Trophoblast cell (in vitro differentiated cells and primary cell): ENCODE measurements around the gene PRKAG1.
A peak's percentile ranks its signal among the peaks of the same experiment; 100 is the strongest.

Experiments
- DNase-seq, 2 donors: peaks; one replicate each; pipeline ENCODE4 v3.0.0-alpha.2; 2016
- H2AFZ ChIP-seq: 2 replicates; pipeline ENCODE4 v1.6.1; 2013; ENCODE audit warnings: low read length, moderate library complexity, mild to moderate bottlenecking; ENCODE audit not compliant: insufficient read depth, poor library complexity
- H2AK5ac ChIP-seq: 2 replicates; pipeline ENCODE4 v1.6.1; 2013; ENCODE audit warnings: mild to moderate bottlenecking, low read length
- H2BK120ac ChIP-seq: 2 replicates; pipeline ENCODE4 v1.6.1; 2013; ENCODE audit warnings: low read length, mild to moderate bottlenecking, moderate library complexity; ENCODE audit not compliant: insufficient read depth, poor library complexity
- H2BK12ac ChIP-seq: 2 replicates; pipeline ENCODE4 v1.6.1; 2013; ENCODE audit warnings: mild to moderate bottlenecking, low read length, moderate library complexity
- H2BK5ac ChIP-seq: 2 replicates; pipeline ENCODE4 v1.6.1; 2013; ENCODE audit warnings: low read length, low read depth, moderate library complexity, mild to moderate bottlenecking; ENCODE audit not compliant: poor library complexity
- H3K14ac ChIP-seq: 2 replicates; pipeline ENCODE4 v1.6.1; 2013; ENCODE audit warnings: mild to moderate bottlenecking, low read length
- H3K18ac ChIP-seq: 2 replicates; pipeline ENCODE4 v1.6.1; 2013; ENCODE audit warnings: mild to moderate bottlenecking, low read length
- H3K23ac ChIP-seq: 2 replicates; pipeline ENCODE4 v1.6.1; 2013; ENCODE audit warnings: low read length
- H3K27ac ChIP-seq: 2 replicates; pipeline ENCODE4 v1.5.1; 2013; ENCODE audit warnings: low read depth, mild to moderate bottlenecking, inconsistent platforms, low read length, moderate library complexity
- H3K27me3 ChIP-seq: 2 replicates; pipeline ENCODE4 v1.6.1; 2013; ENCODE audit warnings: inconsistent platforms, mild to moderate bottlenecking, low read length, moderate library complexity; ENCODE audit not compliant: insufficient read depth
- H3K36me3 ChIP-seq, 2 experiments: 1 replicate in 1 of 2; 2 replicates in 1 of 2; pipeline ENCODE4 v1.6.1; 2013; ENCODE audit warnings: low read length in 2 of 2, mild to moderate bottlenecking in 2 of 2, moderate library complexity in 1 of 2; ENCODE audit not compliant: insufficient read depth in 2 of 2, control insufficient read depth in 1 of 2
- H3K4ac ChIP-seq: 2 replicates; pipeline ENCODE4 v1.6.1; 2013; ENCODE audit warnings: low read depth, mild to moderate bottlenecking, low read length, moderate library complexity
- H3K4me1 ChIP-seq, 2 experiments: 1 replicate in 1 of 2; 2 replicates in 1 of 2; pipeline ENCODE4 v1.6.1; 2013; ENCODE audit warnings: low read length in 2 of 2, mild to moderate bottlenecking in 2 of 2, moderate library complexity in 1 of 2; ENCODE audit not compliant: insufficient read depth in 2 of 2, control insufficient read depth in 1 of 2
- H3K4me2 ChIP-seq: 2 replicates; pipeline ENCODE4 v1.6.1; 2013; ENCODE audit warnings: inconsistent platforms, mild to moderate bottlenecking, low read length, moderate library complexity
- H3K4me3 ChIP-seq: 2 replicates; pipeline ENCODE4 v1.5.1; 2013; ENCODE audit warnings: mild to moderate bottlenecking, low read depth, low read length, inconsistent platforms
- H3K79me1 ChIP-seq: one replicate; pipeline ENCODE4 v1.6.1; 2013; ENCODE audit warnings: low read length
- H3K79me2 ChIP-seq: 2 replicates; pipeline ENCODE4 v1.6.1; 2013; ENCODE audit warnings: low read length, mild to moderate bottlenecking; ENCODE audit not compliant: control insufficient read depth, insufficient read depth, poor library complexity
- H3K9ac ChIP-seq: 2 replicates; pipeline ENCODE4 v1.6.1; 2013; ENCODE audit warnings: mild to moderate bottlenecking, low read length
- H3K9me3 ChIP-seq: 2 replicates; pipeline ENCODE4 v1.6.1; 2013; ENCODE audit warnings: low read depth, mild to moderate bottlenecking, control low read depth, inconsistent platforms, low read length; ENCODE audit not compliant: insufficient read depth
- H4K12ac ChIP-seq: 2 replicates; pipeline ENCODE4 v1.6.1; 2013; ENCODE audit warnings: low read depth, mild to moderate bottlenecking, low read length, moderate library complexity
- H4K8ac ChIP-seq: 2 replicates; pipeline ENCODE4 v1.6.1; 2013; ENCODE audit warnings: low read depth, mild to moderate bottlenecking, low read length, moderate library complexity
- H4K91ac ChIP-seq: one replicate; pipeline ENCODE4 v1.6.1; 2013; ENCODE audit warnings: low read depth, mild to moderate bottlenecking, low read length, moderate library complexity
- WGBS: extraction: QIAGEN DNeasy Blood & Tissue Kit; methylation state at CpG from one replicate; pipeline ENCODE4 v1.1.7; 2013; ENCODE audit warnings: missing lambda C conversion rate; ENCODE audit not compliant: insufficient read length, insufficient coverage; ENCODE audit errors: extremely low coverage; 5-methylcytosine and 5-hydroxymethylcytosine counted together

PRKAG1 gene

GRCh38 chr12:48985475-48985897, 33.1 kb downstream of the PRKAG1 start:
- Histone ChIP-seq H3K4me3 (no peak overlapping the region), H2BK120ac (no peak overlapping the region), H3K18ac (no peak overlapping the region), H3K4me1 (peaks cover 8 to 10% of the 10 kb centered on the region in 2 experiments), H4K12ac (no peak overlapping the region), H3K4ac (no peak overlapping the region), H3K79me2 (no peaks in the 10 kb centered on the region), H3K23ac (no peak overlapping the region), H3K36me3 (no peaks in the 10 kb centered on the region), H3K27me3 (peaks cover 48% of the 10 kb centered on the region), H3K79me1 (no peaks in the 10 kb centered on the region), H4K8ac (no peak overlapping the region), H2BK12ac (no peak overlapping the region), H2BK5ac (no peak overlapping the region), H3K14ac (no peak overlapping the region), H3K9me3 (peaks cover 8% of the 10 kb centered on the region), H3K4me2 (no peak overlapping the region), H3K27ac (no peak overlapping the region), H2AFZ (no peak overlapping the region), H3K9ac (no peak overlapping the region), H2AK5ac (no peak overlapping the region), H4K91ac (no peak overlapping the region)
- no peak for DNase-seq
- no CpG with 5 or more reads among the region's 10 CpGs for WGBS

GRCh38 chr12:48982397-48983080, 36.0 kb downstream of the PRKAG1 start:
- Histone ChIP-seq H3K9ac (no peak overlapping the region), H2AK5ac (no peak overlapping the region), H2BK5ac (no peak overlapping the region), H3K4ac (no peak overlapping the region), H4K12ac (no peak overlapping the region), H3K9me3 (peaks cover 11% of the 10 kb centered on the region), H3K27me3 (peaks cover 77% of the 10 kb centered on the region), H3K18ac (no peak overlapping the region), H3K79me1 (no peaks in the 10 kb centered on the region), H2BK120ac (no peak overlapping the region), H3K23ac (no peak overlapping the region), H3K4me3 (no peak overlapping the region), H3K36me3 (no peaks in the 10 kb centered on the region), H2BK12ac (no peak overlapping the region), H2AFZ (no peak overlapping the region), H3K79me2 (no peaks in the 10 kb centered on the region), H4K8ac (no peak overlapping the region), H3K4me1 (peaks cover 24 to 32% of the 10 kb centered on the region in 2 experiments), H3K27ac (no peak overlapping the region), H4K91ac (no peak overlapping the region), H3K4me2 (no peak overlapping the region), H3K14ac (no peak overlapping the region)
- no peak for DNase-seq
- no CpG with 5 or more reads among the region's 6 CpGs for WGBS

GRCh38 chr12:48981757-48982157, 36.8 kb downstream of the PRKAG1 start:
- Histone ChIP-seq H3K4me3 (no peak overlapping the region), H3K4ac (no peak overlapping the region), H3K23ac (no peak overlapping the region), H2AFZ (no peak overlapping the region), H2AK5ac (no peak overlapping the region), H3K4me1 (peaks cover 24 to 35% of the 10 kb centered on the region in 2 experiments), H3K27me3 (peaks cover 81% of the 10 kb centered on the region), H4K8ac (no peak overlapping the region), H2BK120ac (no peak overlapping the region), H3K79me1 (no peaks in the 10 kb centered on the region), H3K36me3 (no peaks in the 10 kb centered on the region), H4K12ac (no peak overlapping the region), H3K18ac (no peak overlapping the region), H3K9ac (no peak overlapping the region), H2BK12ac (no peak overlapping the region), H3K14ac (no peak overlapping the region), H2BK5ac (no peak overlapping the region), H3K79me2 (no peaks in the 10 kb centered on the region), H3K9me3 (peaks cover 11% of the 10 kb centered on the region), H4K91ac (no peak overlapping the region), H3K4me2 (no peak overlapping the region), H3K27ac (no peak overlapping the region)
- no peak for DNase-seq
- WGBS = no CpG with 5 or more reads among the region's 13 CpGs

GRCh38 chr12:48980953-48981756, 37.4 kb downstream of the PRKAG1 start:
- Histone ChIP-seq H3K4me3 (peak overlapping the region; percentile 55), H2AK5ac (no peak overlapping the region), H2BK120ac (no peak overlapping the region), H3K4ac (no peak overlapping the region), H3K79me2 (no peaks in the 10 kb centered on the region), H3K9me3 (peaks cover 11% of the 10 kb centered on the region), H2AFZ (peak overlapping the region; percentile 8), H3K36me3 (no peaks in the 10 kb centered on the region), H3K23ac (no peak overlapping the region), H3K27ac (no peak overlapping the region), H3K18ac (no peak overlapping the region), H3K9ac (no peak overlapping the region), H4K12ac (no peak overlapping the region), H4K91ac (no peak overlapping the region), H3K79me1 (no peaks in the 10 kb centered on the region), H3K27me3 (peaks cover 84% of the 10 kb centered on the region), H2BK5ac (no peak overlapping the region), H3K4me2 (peak overlapping the region; percentile 54), H2BK12ac (no peak overlapping the region), H3K14ac (no peak overlapping the region), H3K4me1 (peaks cover 24 to 35% of the 10 kb centered on the region in 2 experiments), H4K8ac (no peak overlapping the region)
- no CpG with 5 or more reads among the region's 91 CpGs for WGBS
- DNase-seq = no peak
